Pancreas (tissue), 10 donors: ENCODE data around the gene PYY. TPM values are rescaled to one million over a fixed set of nuclear protein-coding genes. Genes with fewer than 3 reads are reported as not detected.
"Not testable (repeated sequence)": the region's sequence is repeated elsewhere in the genome, so short reads cannot be mapped to it uniquely, and the experiment has no call there.

Source experiments
- ATAC-seq, 4 donors: fragments of 200-7000 bp; cut with Tn5 transposase; one replicate each; pipeline versions ENCODE4 v1.8.0 to v1.9.1; 2020; ENCODE audit warnings: mild to moderate bottlenecking in 4 of 4, moderate library complexity in 4 of 4
- DNase-seq, 6 donors: peaks; one replicate each; pipeline ENCODE4 v3.0.0-alpha.2; 2020
- FAIRE-seq: peaks from 2 replicates; lab custom pipeline; 2012; peaks lifted over from hg19 to GRCh38; lab: Jason Lieb, UNC
- H3K27ac ChIP-seq, 4 donors: fragments of 200-600 bp; sonication (generic); 1 replicate in 3 of 4; 2 replicates in 1 of 4; pipeline versions ENCODE4 v1.5.0 to v1.8.0; 2020
- H3K27me3 ChIP-seq, 4 donors: fragments of 200-600 bp; one replicate each; pipeline ENCODE4 v1.8.0; 2021
- H3K36me3 ChIP-seq, 3 donors: fragments of 200-600 bp; sonication (generic) in 1 of 3; one replicate each; pipeline versions ENCODE4 v1.5.0 to v1.8.0; 2020 to 2021
- H3K4me1 ChIP-seq, 3 donors: fragments of 200-600 bp; one replicate each; pipeline ENCODE4 v1.8.0; 2021
- H3K4me3 ChIP-seq, 4 donors: fragments of 200-600 bp; sonication (generic) in 2 of 4; one replicate each; pipeline versions ENCODE4 v1.5.0 to v1.8.0; 2020 to 2021
- H3K9me3 ChIP-seq, 4 donors: fragments of 200-600 bp; one replicate each; pipeline ENCODE4 v1.8.0; 2021
- CTCF ChIP-seq, 4 donors: fragments of 200-600 bp; sonication (generic) in 3 of 4; IDR thresholded peaks; one replicate each; pipeline versions ENCODE4 v1.5.0 to v1.8.0; 2021; ENCODE audit warnings: antibody characterized with exemption in 4 of 4
- WGBS, 2 donors: extraction: QIAGEN DNeasy Blood & Tissue Kit; methylation state at CpG; one replicate each; pipeline ENCODE4 v1.1.7; 2013; 5-methylcytosine and 5-hydroxymethylcytosine counted together
- intact Hi-C, 3 donors: fragments of 100-400 bp; cut with DNase I; formaldehyde crosslinking; loops; one replicate each; pipeline versions ENCODE4 v1.11.1 to v1.14.2; 2022
- polyA plus RNA-seq, 2 donors: library from polyadenylated mRNA; stranded (reverse); fragments of 200-250 nt; gene quantifications; one replicate each; pipeline ENCODE4 v1.2.3, GENCODE V29; 2013
- total RNA-seq, 6 donors: library from RNA; stranded (reverse); fragmentation: NEBNext Ultra II Directional in 4 of 6; extraction: Animal tissue kit (Norgen Biotek cat#: 25700) in 4 of 6; gene quantifications; one replicate each; pipeline versions ENCODE4 v1.2.1 to v1.2.4, GENCODE V29; 2021 to 2023
- donor health status: healthy with polysubstance abuse.
- donor health status: DM: no; HTN: no; CAD: no; lungs with moderate emphysema.
- donor health status: DM: no; HTN: no; CAD: no.
- donor health status: control.
- donor health status: control.
- donor health status: Bipolar disorder and iron deficiency.
- donor health status: DM: yes; HTN: yes; CAD: no.
- donor health status: DM: no; HTN: no; CAD: no.
- donor health status: DM: no; HTN: no; CAD: no.
- donor health status: DM: yes; HTN: yes; CAD: no.

The PYY gene
- total and polyA plus RNA-seq, 8 donors = 0.35 to 1.1 (median 0.57) TPM; not detected in 4

- H3K27me3 ChIP-seq = peaks cover 0 to 10% (median 4%) of the 10 kb centered on the region in 4 donors
- no peak for ATAC-seq
- intact Hi-C loops = no loop called here
- no peak for FAIRE-seq
- no peak for DNase-seq
- no peak for TF ChIP-seq CTCF (IDR thresholded peaks at IDR 0.05)
- H3K9me3 ChIP-seq = no peaks in the 10 kb centered on the region
- no peak overlapping the region for H3K27ac ChIP-seq
- peaks cover 0 to 5% (median 1%) of the 10 kb centered on the region in 3 donors for H3K4me1 ChIP-seq
- no peak overlapping the region for H3K4me3 ChIP-seq
- H3K36me3 ChIP-seq = no peaks in the 10 kb centered on the region
- 86% methylated on average over 11 to 12 of the region's 12 CpGs for whole genome bisulfite sequencing, 2 donors
These were observed 46.6 kb upstream of the PYY start for GRCh38 chr17:44000141-44000860.

DNA sequence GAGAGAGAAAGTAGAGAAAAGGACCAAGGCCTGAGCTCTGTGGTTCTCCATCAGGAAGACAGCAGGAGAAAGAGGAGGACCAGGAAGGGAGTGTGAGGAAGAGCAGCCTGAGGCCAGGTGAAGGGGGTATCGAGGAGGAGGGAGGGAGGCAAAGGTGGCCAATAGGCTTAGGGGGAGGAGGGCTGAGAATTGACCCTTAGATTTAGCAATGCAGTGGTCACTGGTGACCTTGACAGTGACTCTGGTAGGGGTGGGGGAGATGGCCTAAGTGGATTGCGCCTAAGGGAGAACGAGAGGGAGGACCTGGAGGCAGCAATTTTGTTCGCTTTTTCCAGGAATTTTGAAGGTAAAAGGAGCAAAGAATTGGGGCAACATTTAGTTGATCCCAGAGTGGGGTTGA lies 45.3 kb upstream of the PYY start:
- WGBS, 2 donors = 71 to 79% methylated on average over 4 of the region's 4 CpGs
- ATAC-seq = no peak
- peaks cover 0 to 5% (median 0%) of the 10 kb centered on the region in 4 donors for H3K27me3 ChIP-seq
- no peak overlapping the region for H3K4me3 ChIP-seq
- H3K27ac ChIP-seq = no peak overlapping the region
- H3K9me3 ChIP-seq = no peaks in the 10 kb centered on the region
- no peaks in the 10 kb centered on the region for H3K4me1 ChIP-seq
- H3K36me3 ChIP-seq = no peaks in the 10 kb centered on the region
- DNase-seq = no peak
- intact Hi-C loops = loop anchor here in 2 of 3 donors (10.0 kb wide), 2 partner anchors 54 to 124 kb away; partner anchors contain the start of gene PPY (in 1 of the 2)
- FAIRE-seq = no peak
- TF ChIP-seq CTCF (IDR thresholded peaks at IDR 0.05) = no peak

DNA sequence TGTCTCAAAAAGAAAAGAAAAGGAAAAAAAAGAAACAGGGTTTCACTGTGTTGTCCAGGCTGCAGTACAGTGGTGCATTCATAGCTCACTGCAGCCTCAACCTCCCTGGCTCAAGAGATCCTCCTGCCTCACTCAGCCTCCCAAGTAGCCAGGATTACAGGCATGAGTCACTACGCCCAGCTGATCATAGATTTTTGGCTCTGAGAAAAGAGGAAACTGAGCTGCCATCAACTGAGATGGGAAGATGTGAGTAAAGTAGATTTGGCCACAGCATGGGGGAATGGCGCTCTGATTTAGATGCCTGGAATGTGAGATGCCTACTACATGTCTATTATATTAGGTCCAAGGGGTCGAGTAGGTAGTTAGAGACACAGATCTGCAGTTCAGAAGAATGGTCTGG lies 44.8 kb upstream of the PYY start:
- Histone ChIP-seq H3K9me3 (no peaks in the 10 kb centered on the region), H3K4me1 (no peaks in the 10 kb centered on the region), H3K27me3 (peaks cover 0 to 5% (median 0%) of the 10 kb centered on the region in 4 donors), H3K36me3 (no peaks in the 10 kb centered on the region), H3K27ac (no peak overlapping the region), H3K4me3 (no peak overlapping the region)
- DNase-seq (no peak), ATAC-seq (no peak), FAIRE-seq (no peak)
- intact Hi-C loops = loop anchor here in 2 of 3 donors (10.0 kb wide), 2 partner anchors 54 to 124 kb away; partner anchors contain the start of gene PPY (in 1 of the 2)
- 76 to 86% methylated on average over 3 of the region's 3 CpGs for WGBS, 2 donors
- no peak for TF ChIP-seq CTCF (IDR thresholded peaks at IDR 0.05)

GRCh38 chr17:43997180-43997579 lies 43.4 kb upstream of the PYY start:
- not testable (repeated sequence) for FAIRE-seq

GRCh38 chr17:43995150-43995471 lies 41.4 kb upstream of the PYY start:
- H3K36me3 ChIP-seq = no peaks in the 10 kb centered on the region
- 8 to 9% methylated on average over 12 of the region's 12 CpGs for WGBS, 2 donors
- H3K9me3 ChIP-seq = no peaks in the 10 kb centered on the region
- H3K27me3 ChIP-seq = peaks cover 0 to 5% (median 0%) of the 10 kb centered on the region in 4 donors
- no peaks in the 10 kb centered on the region for H3K4me1 ChIP-seq
- DNase-seq = no peak
- H3K27ac ChIP-seq = no peak overlapping the region
- no peak for TF ChIP-seq CTCF (IDR thresholded peaks at IDR 0.05)
- no peak for ATAC-seq
- no peak overlapping the region for H3K4me3 ChIP-seq
- FAIRE-seq = no peak
- intact Hi-C loops = loop anchor here in 2 of 3 donors (10.0 kb wide), 2 partner anchors 50 to 120 kb away; partner anchors contain the start of gene PPY (in 1 of the 2)

More at GRCh38 chr17:43997180-43997579, 43.4 kb upstream of the PYY start:
- not testable (repeated sequence) for H3K27me3 ChIP-seq, H3K36me3 ChIP-seq, DNase-seq, H3K27ac ChIP-seq, H3K4me3 ChIP-seq, H3K4me1 ChIP-seq, ATAC-seq, H3K9me3 ChIP-seq
- 62 to 68% methylated on average over 5 of the region's 5 CpGs for WGBS, 2 donors
- intact Hi-C loops = loop anchor here in 2 of 3 donors (10.0 kb wide), 2 partner anchors 52 to 122 kb away; partner anchors contain the start of gene PPY (in 1 of the 2)
